ENCODE measurements around the gene UBR4.

The UBR4 gene

GRCh38 chr1:19101244-19101643 lies 108.8 kb downstream of the UBR4 start:
- FAIRE-seq (no peak), DNase-seq (ENCODE audit: insufficient read length) (no peak)
- TF ChIP-seq POLR2A (IDR thresholded peaks at IDR 0.05; ENCODE audit: low read depth, low read length), result no peak
- no peak for TF ChIP-seq POLR2AphosphoS5 (IDR thresholded peaks at IDR 0.05; ENCODE audit: low read depth, low read length)
- no peak for TF ChIP-seq TAF1 (IDR thresholded peaks at IDR 0.05; ENCODE audit: borderline replicate concordance, low read depth, low read length)

DNA sequence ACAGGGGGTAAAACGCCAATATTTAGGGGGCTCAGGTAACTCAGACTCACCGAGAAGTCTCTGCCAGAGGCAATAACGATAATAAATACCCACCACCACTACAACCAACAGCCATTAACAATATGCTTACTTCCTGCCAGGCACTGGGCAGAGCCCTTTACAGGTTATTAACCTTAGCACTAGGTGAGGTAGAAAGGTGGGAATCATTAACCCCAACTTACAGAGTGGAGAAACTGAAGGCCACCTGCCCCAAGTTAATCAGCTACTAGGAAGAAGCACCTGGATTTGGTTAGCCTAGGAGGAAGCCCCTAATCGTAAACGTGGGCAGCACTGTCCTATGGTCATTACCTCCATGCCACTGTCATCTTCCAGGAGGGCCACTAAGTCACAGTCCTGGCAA lies 110.0 kb downstream of the UBR4 start:
- DNase-seq (ENCODE audit: insufficient read length), result no peak
- FAIRE-seq, result no peak
- TF ChIP-seq TAF1 (IDR thresholded peaks at IDR 0.05; ENCODE audit: borderline replicate concordance, low read depth, low read length) (no peak), POLR2AphosphoS5 (IDR thresholded peaks at IDR 0.05; ENCODE audit: low read depth, low read length) (no peak)

GRCh38 chr1:19096990-19097389 lies 113.1 kb downstream of the UBR4 start:
- no peak for DNase-seq (ENCODE audit: insufficient read length)
- FAIRE-seq, result no peak
- no peak for TF ChIP-seq POLR2AphosphoS5 (IDR thresholded peaks at IDR 0.05; ENCODE audit: low read depth, low read length)

- FAIRE-seq, result no peak
- no peak for TF ChIP-seq TAF1 (IDR thresholded peaks at IDR 0.05; ENCODE audit: borderline replicate concordance, low read depth, low read length)
- no peak for TF ChIP-seq POLR2AphosphoS5 (IDR thresholded peaks at IDR 0.05; ENCODE audit: low read depth, low read length)
- no peak for TF ChIP-seq POLR2A (IDR thresholded peaks at IDR 0.05; ENCODE audit: low read depth, low read length)
- no peak for DNase-seq (ENCODE audit: insufficient read length)
These were observed 113.8 kb downstream of the UBR4 start for GRCh38 chr1:19096036-19096833.

DNA sequence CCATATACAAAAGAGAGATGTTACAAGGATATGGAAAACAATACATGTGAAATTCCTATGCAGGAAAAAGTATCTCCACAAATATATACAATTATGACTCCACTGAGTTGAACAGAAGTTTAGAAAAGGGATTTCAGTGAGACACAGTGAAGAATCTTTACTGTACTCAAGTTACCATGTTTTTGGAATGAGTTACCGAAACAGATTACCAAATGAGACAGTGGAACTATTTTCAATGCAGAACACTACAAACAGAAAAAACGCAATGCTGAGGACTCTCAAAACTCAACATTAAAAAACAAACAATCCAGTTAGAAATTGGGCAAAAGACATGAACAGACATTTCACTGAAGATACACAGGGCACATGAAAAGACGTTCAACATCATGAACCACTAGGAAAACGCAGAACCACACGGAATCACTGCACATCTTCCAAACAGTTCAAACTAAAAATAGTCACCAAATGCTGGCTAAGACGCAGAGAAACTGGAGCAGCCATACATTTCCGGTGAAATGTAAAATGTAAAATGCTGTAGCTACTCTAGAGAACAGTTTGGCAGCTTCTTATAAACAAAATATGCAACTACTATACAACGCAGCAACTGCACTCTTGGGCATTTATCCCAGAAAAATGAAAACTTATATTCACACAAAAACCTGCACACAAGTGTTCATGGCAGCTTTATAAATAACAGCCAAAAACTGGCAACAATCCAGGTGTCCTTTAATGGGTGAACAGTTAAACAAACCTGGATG lies 118.7 kb downstream of the UBR4 start:
- DNase-seq (ENCODE audit: insufficient read length) (no peak), FAIRE-seq (no peak)
- no peak for TF ChIP-seq TAF1 (IDR thresholded peaks at IDR 0.05; ENCODE audit: borderline replicate concordance, low read depth, low read length)
- TF ChIP-seq POLR2A (IDR thresholded peaks at IDR 0.05; ENCODE audit: low read depth, low read length), result no peak
- no peak for TF ChIP-seq POLR2AphosphoS5 (IDR thresholded peaks at IDR 0.05; ENCODE audit: low read depth, low read length)

- DNase-seq (ENCODE audit: insufficient read length), result no peak
- no peak for FAIRE-seq
- TF ChIP-seq POLR2AphosphoS5 (IDR thresholded peaks at IDR 0.05; ENCODE audit: low read depth, low read length), result no peak
- no peak for TF ChIP-seq TAF1 (IDR thresholded peaks at IDR 0.05; ENCODE audit: borderline replicate concordance, low read depth, low read length)
- no peak for TF ChIP-seq POLR2A (IDR thresholded peaks at IDR 0.05; ENCODE audit: low read depth, low read length)
These were observed 120.5 kb downstream of the UBR4 start for GRCh38 chr1:19089524-19089923.

DNA sequence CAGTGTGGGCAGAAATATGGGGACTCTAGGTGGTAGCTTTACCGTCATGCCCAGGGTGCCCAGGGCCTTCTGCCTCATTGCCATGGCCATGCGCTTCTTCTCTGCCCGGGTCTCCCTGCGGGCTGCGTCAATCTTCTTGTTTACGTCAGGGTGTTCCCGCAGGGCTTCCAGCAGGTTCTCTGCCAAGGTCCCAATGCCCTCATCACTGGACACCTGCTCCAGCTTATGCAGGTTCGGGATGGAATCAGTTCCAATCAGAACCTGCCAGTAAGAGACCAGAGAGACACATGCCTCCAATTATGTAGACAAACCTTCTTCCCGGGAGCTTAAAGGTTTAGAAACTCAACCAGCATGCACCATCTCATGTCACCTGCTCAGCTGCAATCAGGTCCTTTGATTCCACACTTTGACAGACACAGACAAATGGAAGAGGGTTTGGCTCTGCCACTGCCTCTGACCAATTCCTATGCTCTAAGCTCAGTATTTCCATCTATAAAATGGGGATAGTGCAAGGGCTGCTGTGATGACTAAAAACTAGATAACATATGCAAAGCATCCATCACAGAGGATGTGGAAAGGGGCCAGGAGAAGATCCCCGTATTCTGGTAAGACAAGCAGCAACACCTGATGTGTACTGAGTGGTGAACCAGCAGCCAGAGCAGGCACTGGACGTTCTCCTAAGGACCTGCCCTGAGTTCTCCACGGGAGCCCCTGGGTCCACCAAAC lies 121.2 kb downstream of the UBR4 start:
- FAIRE-seq (peak; percentile 48), DNase-seq (ENCODE audit: insufficient read length) (no peak)
- TF ChIP-seq POLR2A (IDR thresholded peaks at IDR 0.05; ENCODE audit: low read depth, low read length), result no peak
- no peak for TF ChIP-seq POLR2AphosphoS5 (IDR thresholded peaks at IDR 0.05; ENCODE audit: low read depth, low read length)
- no peak for TF ChIP-seq TAF1 (IDR thresholded peaks at IDR 0.05; ENCODE audit: borderline replicate concordance, low read depth, low read length)

DNA sequence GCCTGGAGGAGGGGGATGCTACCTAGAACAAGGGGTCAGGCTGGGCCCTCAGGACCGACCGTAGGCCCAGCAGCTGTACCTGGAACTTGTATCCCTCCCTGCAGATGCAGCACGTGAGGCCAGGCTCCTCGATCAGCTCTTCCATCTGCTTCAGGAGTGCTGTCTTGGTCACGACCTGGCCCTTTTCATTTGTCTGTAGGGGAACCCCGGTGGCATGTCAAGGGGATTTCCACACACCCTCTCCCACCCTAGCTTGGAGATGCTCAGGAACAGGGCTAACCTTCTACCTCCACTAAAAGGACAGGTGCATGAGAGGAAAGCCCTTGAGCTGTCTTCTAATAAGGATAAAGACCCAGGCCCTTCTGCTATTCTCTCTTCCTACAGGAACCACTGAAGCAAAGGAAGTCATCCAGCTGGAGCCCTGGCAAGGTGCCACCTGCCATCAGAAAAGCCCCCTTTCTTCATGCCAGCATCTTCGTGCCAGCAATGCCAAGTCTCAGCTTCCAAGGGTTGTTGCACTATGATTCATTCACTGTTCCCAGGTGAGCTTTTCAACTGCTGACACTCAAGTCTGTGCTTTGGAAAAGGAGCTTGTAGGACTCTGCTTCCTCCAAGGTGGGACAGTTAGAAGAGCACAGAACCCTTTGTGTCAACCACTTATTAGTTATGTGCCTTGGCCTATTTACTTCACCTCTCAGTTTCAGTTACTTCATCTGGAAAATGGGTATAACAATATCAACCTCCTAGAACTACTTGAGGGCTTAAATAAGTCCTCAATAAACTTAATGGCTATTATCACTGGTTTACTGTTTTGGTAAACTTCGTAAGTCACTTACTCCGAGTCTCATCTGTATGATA lies 122.1 kb downstream of the UBR4 start:
- no peak for DNase-seq (ENCODE audit: insufficient read length)
- FAIRE-seq, result peak; percentile 64
- no peak for TF ChIP-seq TAF1 (IDR thresholded peaks at IDR 0.05; ENCODE audit: borderline replicate concordance, low read depth, low read length)
- TF ChIP-seq POLR2A (IDR thresholded peaks at IDR 0.05; ENCODE audit: low read depth, low read length), result peak; percentile 13; the same call in 1 of the 2 replicates
- no peak for TF ChIP-seq POLR2AphosphoS5 (IDR thresholded peaks at IDR 0.05; ENCODE audit: low read depth, low read length)

- DNase-seq (ENCODE audit: insufficient read length) (no peak), FAIRE-seq (no peak)
These were observed 122.9 kb downstream of the UBR4 start for GRCh38 chr1:19087017-19087736.

GRCh38 chr1:19086176-19086875 lies 123.7 kb downstream of the UBR4 start:
- FAIRE-seq, result no peak
- DNase-seq (ENCODE audit: insufficient read length), result no peak
- TF ChIP-seq TAF1 (IDR thresholded peaks at IDR 0.05; ENCODE audit: borderline replicate concordance, low read depth, low read length) (no peak), POLR2AphosphoS5 (IDR thresholded peaks at IDR 0.05; ENCODE audit: low read depth, low read length) (no peak), POLR2A (IDR thresholded peaks at IDR 0.05; ENCODE audit: low read depth, low read length) (no peak)

More at GRCh38 chr1:19087017-19087736, 122.9 kb downstream of the UBR4 start:
- TF ChIP-seq TAF1 (IDR thresholded peaks at IDR 0.05; ENCODE audit: borderline replicate concordance, low read depth, low read length) (no peak), POLR2AphosphoS5 (IDR thresholded peaks at IDR 0.05; ENCODE audit: low read depth, low read length) (no peak), POLR2A (IDR thresholded peaks at IDR 0.05; ENCODE audit: low read depth, low read length) (no peak)
